CD14-positive monocyte (primary cell): ENCODE data around the gene RPL3. TPM values are rescaled to one million over a fixed set of nuclear protein-coding genes. Genes with fewer than 3 reads are reported as not detected.

ENCODE experiments used
- DNase-seq, 3 donors: peaks; one replicate each; pipeline ENCODE4 v3.0.0-alpha.2; 2011 to 2022
- H2AFZ ChIP-seq: 2 replicates; pipeline ENCODE4 v1.6.0; 2012; ENCODE audit warnings: mild to moderate bottlenecking, low read depth, low read length, inconsistent platforms; ENCODE audit not compliant: insufficient read depth, poor library complexity, severe bottlenecking
- H3K27ac ChIP-seq, 2 donors: 1 replicate in 1 of 2; 2 replicates in 1 of 2; pipeline ENCODE4 v1.5.1; 2012 to 2013; ENCODE audit warnings: low read length in 2 of 2, control low read depth in 1 of 2, inconsistent platforms in 1 of 2, low read depth in 1 of 2, mild to moderate bottlenecking in 1 of 2
- H3K27me3 ChIP-seq, 2 donors: one replicate each; pipeline versions ENCODE4 v1.6.0 to v1.6.1; 2011 to 2013; ENCODE audit warnings: low read length in 2 of 2; ENCODE audit not compliant: control insufficient read depth in 2 of 2, insufficient read depth in 2 of 2
- H3K36me3 ChIP-seq, 2 donors: replicated peaks in 1 of 2; 1 replicate in 1 of 2; 2 replicates in 1 of 2; pipeline versions ENCODE4 v1.5.1 to v1.6.1; 2012 to 2013; ENCODE audit warnings: low read length in 2 of 2, control low read depth in 1 of 2, inconsistent platforms in 1 of 2, mild to moderate bottlenecking in 1 of 2; ENCODE audit not compliant: insufficient read depth in 2 of 2, control insufficient read depth in 1 of 2
- H3K4me1 ChIP-seq, 2 donors: 1 replicate in 1 of 2; 2 replicates in 1 of 2; pipeline versions ENCODE4 v1.5.1 to v1.6.1; 2012 to 2013; ENCODE audit warnings: low read length in 2 of 2, control low read depth in 1 of 2, inconsistent platforms in 1 of 2, mild to moderate bottlenecking in 1 of 2, moderate library complexity in 1 of 2; ENCODE audit not compliant: insufficient read depth in 2 of 2, control insufficient read depth in 1 of 2
- H3K4me2 ChIP-seq: replicated peaks from 2 replicates; pipeline ENCODE3; 2012; ENCODE audit warnings: low read length, moderate library complexity, mild to moderate bottlenecking; ENCODE audit not compliant: poor library complexity, severe bottlenecking; ENCODE audit errors: extremely low read depth
- H3K4me3 ChIP-seq, 3 experiments: fragments of 200-600 bp in 1 of 3; sonication (generic) in 1 of 3; replicated peaks in 1 of 3; 1 replicate in 2 of 3; 2 replicates in 1 of 3; pipeline ENCODE4 v1.5.1; 2011 to 2013; ENCODE audit warnings: low read length in 3 of 3, mild to moderate bottlenecking in 3 of 3, control low read depth in 2 of 3, low read depth in 2 of 3, inconsistent platforms in 1 of 3, moderate library complexity in 1 of 3
- H3K79me2 ChIP-seq: 2 replicates; pipeline ENCODE4 v1.6.0; 2012; ENCODE audit warnings: mild to moderate bottlenecking, control low read depth, inconsistent platforms, low read length, moderate library complexity; ENCODE audit not compliant: insufficient read depth
- H3K9ac ChIP-seq: 2 replicates; pipeline ENCODE4 v1.6.0; 2017; ENCODE audit warnings: low read length, mild to moderate bottlenecking; ENCODE audit not compliant: insufficient read depth, poor library complexity, severe bottlenecking
- H3K9me3 ChIP-seq, 2 donors: replicated peaks in 1 of 2; 1 replicate in 1 of 2; 2 replicates in 1 of 2; pipeline versions ENCODE4 v1.5.1 to v1.6.1; 2012 to 2013; ENCODE audit warnings: low read length in 2 of 2, control low read depth in 1 of 2; ENCODE audit not compliant: control insufficient read depth in 1 of 2, insufficient read depth in 1 of 2
- H4K20me1 ChIP-seq: 2 replicates; pipeline ENCODE4 v1.6.0; 2012; ENCODE audit warnings: mild to moderate bottlenecking, low read length, control low read depth, moderate library complexity; ENCODE audit not compliant: insufficient read depth
- H3K27ac Mint-ChIP-seq, 7 donors: one replicate each; pipeline ENCODE4 v1.8.0; 2020; ENCODE audit warnings: mild to moderate bottlenecking in 7 of 7, mixed read lengths in 7 of 7, moderate library complexity in 6 of 7, inconsistent platforms in 2 of 7
- H3K27me3 Mint-ChIP-seq, 3 donors: one replicate each; pipeline ENCODE4 v1.8.0; 2021 to 2022; ENCODE audit warnings: low read depth in 3 of 3, mild to moderate bottlenecking in 3 of 3, mixed read lengths in 3 of 3, moderate library complexity in 3 of 3, inconsistent platforms in 1 of 3
- H3K36me3 Mint-ChIP-seq, 2 donors: one replicate each; pipeline ENCODE4 v1.8.0; 2020; ENCODE audit warnings: mixed read lengths in 2 of 2, inconsistent platforms in 1 of 2, mild to moderate bottlenecking in 1 of 2
- H3K4me1 Mint-ChIP-seq: one replicate; pipeline ENCODE4 v1.8.0; 2020; ENCODE audit warnings: mild to moderate bottlenecking, mixed read lengths
- H3K4me3 Mint-ChIP-seq, 2 donors: one replicate each; pipeline ENCODE4 v1.8.0; 2020; ENCODE audit warnings: mild to moderate bottlenecking in 2 of 2, mixed read lengths in 2 of 2, moderate library complexity in 1 of 2
- H3K9me3 Mint-ChIP-seq, 7 donors: one replicate each; pipeline ENCODE4 v1.8.0; 2020 to 2022; ENCODE audit warnings: mixed read lengths in 7 of 7, mild to moderate bottlenecking in 6 of 7, moderate library complexity in 6 of 7, inconsistent platforms in 2 of 7
- WGBS: methylation state at CpG from one replicate; pipeline ENCODE4 v1.1.5; 2013; ENCODE audit warnings: missing lambda C conversion rate; ENCODE audit not compliant: insufficient coverage; 5-methylcytosine and 5-hydroxymethylcytosine counted together
- intact Hi-C, 2 donors: fragments of 100-400 bp; cut with micrococcal nuclease; formaldehyde crosslinking; loops; one replicate each; pipeline versions ENCODE4 v1.15.0 to v1.15.1; 2023
- polyA plus RNA-seq, 3 donors: library from polyadenylated mRNA; depleted of rRNA in 1 of 3; unstranded in 2 of 3; stranded (reverse) in 1 of 3; fragments of 300-500 nt in 2 of 3; fragments of >200 nt in 1 of 3; fragmentation: Illumina TruSeq in 2 of 3; gene quantifications; 1 replicate in 2 of 3; 2 replicates in 1 of 3; pipeline ENCODE4 v1.2.3, GENCODE V29; 2012 to 2021
- TF ChIP-seq, protein P1 (sequence below): fragments of 200-600 bp; IDR thresholded peaks from one replicate; pipeline ENCODE4 v1.8.0; 2022; ENCODE audit warnings: antibody characterized with exemption, mild to moderate bottlenecking

RPL3 gene
- polyA plus RNA-seq, 3 donors, result 604 to 2,104 (median 698) TPM

- Histone ChIP-seq H3K9ac (no peak overlapping the region), H2AFZ (no peak overlapping the region), H3K4me2 (no peak overlapping the region), H3K79me2 (no peaks in the 10 kb centered on the region), H3K4me1 (peaks cover 11 to 13% of the 10 kb centered on the region in 2 donors), H3K27ac (no peak overlapping the region), H3K36me3 (no peaks in the 10 kb centered on the region), H3K4me3 (no peak overlapping the region), H3K27me3 (no peaks in the 10 kb centered on the region), H3K9me3 (peaks cover 0 to 5% of the 10 kb centered on the region in 2 donors), H4K20me1 (no peaks in the 10 kb centered on the region)
- Mint-ChIP-seq H3K36me3 (peaks cover 0 to 1% of the 10 kb centered on the region in 2 donors), H3K27ac (no peak overlapping the region), H3K9me3 (peaks cover 0 to 8% (median 4%) of the 10 kb centered on the region in 7 donors), H3K27me3 (peaks cover 16 to 33% (median 22%) of the 10 kb centered on the region in 3 donors), H3K4me3 (no peak overlapping the region), H3K4me1 (peaks cover 17% of the 10 kb centered on the region)
- 98% methylated on average over 7 of the region's 9 CpGs for WGBS
- TF ChIP-seq, protein P1, sequence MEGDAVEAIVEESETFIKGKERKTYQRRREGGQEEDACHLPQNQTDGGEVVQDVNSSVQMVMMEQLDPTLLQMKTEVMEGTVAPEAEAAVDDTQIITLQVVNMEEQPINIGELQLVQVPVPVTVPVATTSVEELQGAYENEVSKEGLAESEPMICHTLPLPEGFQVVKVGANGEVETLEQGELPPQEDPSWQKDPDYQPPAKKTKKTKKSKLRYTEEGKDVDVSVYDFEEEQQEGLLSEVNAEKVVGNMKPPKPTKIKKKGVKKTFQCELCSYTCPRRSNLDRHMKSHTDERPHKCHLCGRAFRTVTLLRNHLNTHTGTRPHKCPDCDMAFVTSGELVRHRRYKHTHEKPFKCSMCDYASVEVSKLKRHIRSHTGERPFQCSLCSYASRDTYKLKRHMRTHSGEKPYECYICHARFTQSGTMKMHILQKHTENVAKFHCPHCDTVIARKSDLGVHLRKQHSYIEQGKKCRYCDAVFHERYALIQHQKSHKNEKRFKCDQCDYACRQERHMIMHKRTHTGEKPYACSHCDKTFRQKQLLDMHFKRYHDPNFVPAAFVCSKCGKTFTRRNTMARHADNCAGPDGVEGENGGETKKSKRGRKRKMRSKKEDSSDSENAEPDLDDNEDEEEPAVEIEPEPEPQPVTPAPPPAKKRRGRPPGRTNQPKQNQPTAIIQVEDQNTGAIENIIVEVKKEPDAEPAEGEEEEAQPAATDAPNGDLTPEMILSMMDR, result no peak
- intact Hi-C loops, result no loop called here
- no peak for DNase-seq
Observed at GRCh38 chr22:39270792-39271191, 48.6 kb downstream of the RPL3 start.

DNA sequence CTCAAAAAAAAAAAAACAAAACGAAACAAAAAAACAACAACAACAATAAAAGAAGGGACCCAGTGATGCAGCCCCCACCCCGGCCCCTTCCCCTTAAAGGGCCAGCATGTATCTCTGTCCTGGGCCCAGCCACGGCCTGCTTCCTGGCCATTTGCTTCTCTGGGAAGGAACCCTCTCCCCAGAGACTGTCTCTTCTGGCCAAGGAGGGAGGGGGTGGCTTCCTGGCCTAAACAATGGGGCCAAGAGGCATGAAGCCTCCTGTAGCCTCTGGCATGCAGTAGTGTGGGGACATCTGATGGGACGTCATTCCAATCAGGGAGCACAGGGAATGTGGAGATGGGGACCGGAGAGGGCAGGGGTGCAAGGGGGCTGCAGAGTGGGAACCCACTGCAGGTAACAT is 49.1 kb downstream of the RPL3 start:
- H3K79me2 ChIP-seq, result no peaks in the 10 kb centered on the region
- peaks cover 11% of the 10 kb centered on the region in 2 donors for H3K4me1 ChIP-seq
- TF ChIP-seq, protein P1, result no peak
- H3K27me3 ChIP-seq, result no peaks in the 10 kb centered on the region
- no peak for DNase-seq
- H3K4me1 Mint-ChIP-seq, result peaks cover 18% of the 10 kb centered on the region
- no peaks in the 10 kb centered on the region for H4K20me1 ChIP-seq
- WGBS, result 29% methylated on average over 2 of the region's 5 CpGs
- H3K4me3 ChIP-seq, result no peak overlapping the region
- no peak overlapping the region for H3K4me3 Mint-ChIP-seq
- H2AFZ ChIP-seq, result no peak overlapping the region
- no peak overlapping the region for H3K9ac ChIP-seq
- intact Hi-C loops, result no loop called here
- H3K27ac Mint-ChIP-seq, result no peak overlapping the region
- H3K27me3 Mint-ChIP-seq, result peaks cover 11 to 31% (median 18%) of the 10 kb centered on the region in 3 donors
- no peak overlapping the region for H3K27ac ChIP-seq
- H3K9me3 Mint-ChIP-seq, result peaks cover 0 to 8% (median 4%) of the 10 kb centered on the region in 7 donors
- H3K4me2 ChIP-seq, result no peak overlapping the region
- no peaks in the 10 kb centered on the region for H3K36me3 ChIP-seq
- peaks cover 0 to 1% of the 10 kb centered on the region in 2 donors for H3K36me3 Mint-ChIP-seq
- H3K9me3 ChIP-seq, result peaks cover 0 to 5% of the 10 kb centered on the region in 2 donors
